Mucosa of stomach (tissue), 1 donor: ENCODE measurements around the gene FAM209B.
"Not testable (repeated sequence)": the region's sequence is repeated elsewhere in the genome, so short reads cannot be mapped to it uniquely, and the experiment has no call there.

Source experiments
- H3K27me3 ChIP-seq: one replicate; pipeline ENCODE4 v1.7.0; 2013; ENCODE audit warnings: mild to moderate bottlenecking, low read length; ENCODE audit not compliant: control insufficient read depth, insufficient read depth
- H3K36me3 ChIP-seq: one replicate; pipeline ENCODE4 v1.7.0; 2013; ENCODE audit warnings: low read length; ENCODE audit not compliant: control insufficient read depth, insufficient read depth
- H3K4me1 ChIP-seq: one replicate; pipeline ENCODE4 v1.7.0; 2013; ENCODE audit warnings: mild to moderate bottlenecking, low read length; ENCODE audit not compliant: control insufficient read depth, insufficient read depth
- H3K4me3 ChIP-seq: one replicate; pipeline ENCODE4 v1.7.0; 2013; ENCODE audit warnings: low read length
- H3K9ac ChIP-seq: one replicate; pipeline ENCODE4 v1.7.0; 2013; ENCODE audit warnings: mild to moderate bottlenecking, low read length, moderate library complexity
- H3K9me3 ChIP-seq: one replicate; pipeline ENCODE4 v1.7.0; 2013; ENCODE audit warnings: mild to moderate bottlenecking, low read length, moderate library complexity; ENCODE audit not compliant: control insufficient read depth
- donor health status: Pancreatic carcinoma.

FAM209B gene

DNA sequence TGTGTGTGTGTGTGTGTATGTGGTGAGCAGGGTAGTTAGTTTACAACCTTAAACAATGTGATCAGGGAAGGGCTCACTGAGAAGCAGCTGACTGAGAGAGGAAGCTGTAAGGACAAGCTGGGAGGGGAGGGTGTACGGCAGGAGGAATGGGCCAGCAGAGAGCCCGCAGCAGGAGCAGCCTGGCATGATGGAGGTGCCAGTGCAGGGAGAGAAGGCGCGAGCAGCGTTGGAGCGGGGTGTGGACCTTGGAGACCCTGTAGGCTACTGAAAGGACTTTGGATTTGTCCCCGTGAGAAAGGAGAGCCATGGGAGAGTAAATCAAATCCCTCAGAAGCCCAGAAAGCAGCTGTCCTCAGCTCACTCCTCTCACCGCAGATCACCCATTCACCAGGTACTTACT lies 18.5 kb downstream of the FAM209B start:
- Histone ChIP-seq H3K36me3 (no peaks in the 10 kb centered on the region), H3K27me3 (no peaks in the 10 kb centered on the region), H3K4me3 (no peak overlapping the region), H3K9ac (no peak overlapping the region), H3K9me3 (no peaks in the 10 kb centered on the region), H3K4me1 (no peaks in the 10 kb centered on the region)

DNA sequence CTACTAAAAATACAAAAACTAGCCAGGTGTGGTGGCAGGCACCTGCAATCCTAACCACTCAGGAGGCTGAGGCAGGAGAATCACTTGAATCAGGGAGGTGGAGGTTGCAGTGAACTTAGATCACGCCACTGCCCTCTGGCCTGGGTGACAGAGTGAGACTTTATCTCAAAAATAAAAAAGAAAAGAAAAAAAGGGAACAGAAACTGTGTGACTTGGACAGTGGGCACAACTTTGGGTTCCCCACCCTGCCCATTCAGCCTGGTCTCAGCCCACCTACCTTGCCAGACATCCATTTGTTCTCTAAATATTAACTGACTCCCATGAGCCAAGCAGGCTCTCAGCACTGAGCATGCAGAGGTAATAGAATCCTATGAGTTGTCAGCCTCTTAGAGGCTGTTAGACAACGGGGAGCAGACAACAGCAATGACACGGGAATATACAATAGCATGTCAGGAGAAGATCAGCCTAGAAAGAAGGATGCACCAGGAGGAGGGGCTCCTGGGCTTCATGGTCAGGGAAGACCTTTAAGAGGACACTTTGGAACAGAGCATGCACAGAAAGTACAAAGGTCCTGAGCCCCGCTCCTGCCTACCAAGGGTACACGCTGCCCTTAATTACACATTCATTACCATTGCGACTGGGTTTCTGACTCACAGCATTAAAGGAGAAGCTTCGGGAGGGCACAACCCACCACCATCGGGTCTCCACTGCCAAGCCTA lies 20.0 kb downstream of the FAM209B start:
- H3K4me1 ChIP-seq: no peaks in the 10 kb centered on the region
- no peak overlapping the region for H3K4me3 ChIP-seq
- H3K9ac ChIP-seq: no peak overlapping the region
- H3K27me3 ChIP-seq: no peaks in the 10 kb centered on the region
- H3K9me3 ChIP-seq: no peaks in the 10 kb centered on the region
- H3K36me3 ChIP-seq: no peaks in the 10 kb centered on the region

DNA sequence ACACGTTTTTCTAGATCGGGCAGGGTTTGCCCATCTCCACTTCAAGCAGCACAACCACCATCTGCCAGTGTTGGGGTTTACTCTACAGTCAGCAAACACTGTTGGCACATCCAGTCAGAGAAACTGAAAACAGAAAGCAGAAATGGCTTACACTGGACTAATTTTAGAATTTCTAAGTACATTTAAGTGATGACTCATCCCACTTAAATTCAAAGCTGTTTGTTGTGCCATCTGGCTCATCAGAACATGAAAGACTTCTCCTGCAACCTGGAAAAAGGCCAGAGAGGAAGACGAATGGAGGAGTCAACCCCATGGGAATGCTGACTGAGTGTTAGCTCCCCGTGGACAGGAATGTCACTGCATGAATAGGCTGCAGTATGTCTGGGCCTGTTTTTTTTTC lies 21.8 kb downstream of the FAM209B start:
- H3K4me1 ChIP-seq: no peaks in the 10 kb centered on the region
- H3K36me3 ChIP-seq: no peaks in the 10 kb centered on the region
- no peak overlapping the region for H3K4me3 ChIP-seq
- no peak overlapping the region for H3K9ac ChIP-seq
- H3K27me3 ChIP-seq: no peaks in the 10 kb centered on the region
- no peaks in the 10 kb centered on the region for H3K9me3 ChIP-seq

DNA sequence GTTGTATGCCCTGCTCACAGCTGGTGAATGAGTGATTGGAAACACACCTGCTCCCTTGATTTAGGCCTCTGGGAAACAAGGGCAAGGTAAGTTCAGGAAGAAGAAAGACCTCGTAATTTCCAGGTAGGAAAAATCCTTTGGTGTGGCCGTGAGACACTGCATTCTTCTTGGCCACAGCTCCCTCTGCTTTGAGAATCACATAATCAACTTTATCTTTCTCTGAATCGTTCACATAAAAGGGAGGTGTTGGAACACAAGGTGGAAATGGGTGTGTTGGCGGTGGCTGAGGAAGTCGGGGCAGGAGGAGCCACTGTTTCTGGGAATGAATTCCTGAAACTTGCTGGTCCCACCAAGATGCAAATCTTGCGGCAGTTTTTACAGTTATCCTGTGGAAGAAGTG lies 25.9 kb downstream of the FAM209B start:
- Histone ChIP-seq H3K36me3 (no peaks in the 10 kb centered on the region), H3K27me3 (no peaks in the 10 kb centered on the region)

DNA sequence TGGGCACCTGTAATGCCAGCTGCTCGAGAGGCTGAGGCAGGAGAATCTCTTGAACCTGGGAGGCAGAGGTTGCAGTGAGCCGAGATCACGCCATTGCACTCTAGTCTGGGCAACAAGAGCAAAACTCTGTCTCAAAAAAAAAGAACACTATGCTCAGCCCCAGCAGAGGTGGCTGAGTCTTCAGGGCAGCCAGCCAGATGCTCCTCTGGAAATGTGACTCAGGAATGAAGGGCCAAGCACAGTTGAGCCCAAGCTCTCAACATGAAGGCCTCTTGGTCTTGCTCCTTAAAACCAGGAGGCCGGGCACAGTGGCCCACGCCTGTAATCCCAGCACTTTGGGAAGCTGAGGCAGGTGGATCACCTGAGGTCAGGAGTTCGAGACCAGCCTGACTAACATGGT lies 31.5 kb downstream of the FAM209B start:
- H3K9me3 ChIP-seq, H3K9ac ChIP-seq, H3K27me3 ChIP-seq, H3K36me3 ChIP-seq, H3K4me1 ChIP-seq, H3K4me3 ChIP-seq: not testable (repeated sequence)

More for the DNA sequence above, 25.9 kb downstream of the FAM209B start:
- Histone ChIP-seq H3K9me3 (no peaks in the 10 kb centered on the region), H3K4me3 (no peak overlapping the region), H3K9ac (no peak overlapping the region), H3K4me1 (no peaks in the 10 kb centered on the region)

DNA sequence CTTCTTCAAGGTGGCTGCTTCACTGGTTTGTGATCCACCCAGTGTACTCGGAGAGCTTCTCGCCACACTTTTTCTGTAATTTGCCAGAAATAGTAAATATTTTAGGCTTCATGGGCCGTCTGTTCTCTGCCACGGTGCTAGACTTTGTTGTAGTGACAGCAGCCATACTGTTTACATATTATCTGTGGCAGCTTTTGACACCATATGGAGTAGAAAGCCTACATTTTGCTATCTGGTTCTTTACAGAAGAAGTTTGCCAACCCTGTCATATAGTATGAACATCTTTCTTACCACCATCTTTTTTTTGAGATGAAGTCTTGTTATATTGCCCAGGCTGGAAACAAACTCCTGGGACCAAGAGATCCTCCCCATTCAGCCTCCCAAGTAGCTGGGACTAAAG lies 32.5 kb downstream of the FAM209B start:
- Histone ChIP-seq H3K27me3 (no peaks in the 10 kb centered on the region), H3K9ac (no peak overlapping the region), H3K9me3 (no peaks in the 10 kb centered on the region), H3K4me3 (no peak overlapping the region), H3K36me3 (no peaks in the 10 kb centered on the region), H3K4me1 (no peaks in the 10 kb centered on the region)

DNA sequence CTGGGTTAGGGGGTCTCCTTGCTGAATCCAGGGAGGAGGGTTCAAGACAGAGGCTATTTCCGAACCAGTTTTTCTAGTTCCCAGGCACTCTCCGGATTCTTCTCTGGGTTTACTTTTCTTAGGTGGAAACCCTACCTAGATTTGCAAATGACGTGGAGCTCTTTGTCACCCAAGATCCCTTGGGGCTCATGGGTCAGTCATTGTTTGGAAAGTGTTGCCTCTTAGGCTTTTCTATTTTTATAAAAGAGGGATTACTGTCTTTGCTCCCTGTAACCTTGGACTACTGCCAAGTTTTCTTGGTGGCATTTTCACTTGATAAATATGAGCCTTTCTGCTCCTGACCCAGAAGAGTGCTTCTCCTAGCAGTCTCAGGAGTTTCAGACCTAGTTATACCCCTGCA lies 33.6 kb downstream of the FAM209B start:
- Histone ChIP-seq H3K4me1 (no peaks in the 10 kb centered on the region), H3K4me3 (no peak overlapping the region), H3K27me3 (no peaks in the 10 kb centered on the region), H3K36me3 (no peaks in the 10 kb centered on the region), H3K9ac (no peak overlapping the region), H3K9me3 (no peaks in the 10 kb centered on the region)

DNA sequence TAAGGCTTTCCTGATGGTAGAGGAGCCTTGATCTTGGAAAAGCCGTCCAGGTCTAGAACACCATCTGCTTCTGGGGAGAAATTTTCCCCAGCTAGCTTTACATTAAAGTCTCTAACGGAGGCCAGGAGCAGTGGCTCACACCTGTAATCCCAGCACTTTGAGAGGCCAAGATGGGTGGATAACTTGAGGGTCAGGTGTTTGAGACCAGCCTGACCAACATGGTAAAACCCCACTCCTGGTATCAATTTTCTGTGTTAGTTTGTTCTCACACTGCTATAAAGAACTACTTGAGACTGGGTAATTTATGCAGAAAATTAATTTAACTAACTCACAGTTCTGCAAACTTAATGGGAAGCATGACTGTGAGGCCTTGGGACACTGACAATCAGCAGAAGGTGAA lies 37.8 kb downstream of the FAM209B start:
- no peak overlapping the region for H3K4me3 ChIP-seq
- H3K4me1 ChIP-seq: no peaks in the 10 kb centered on the region
- no peaks in the 10 kb centered on the region for H3K9me3 ChIP-seq
- H3K9ac ChIP-seq: no peak overlapping the region
- H3K36me3 ChIP-seq: no peaks in the 10 kb centered on the region
- no peaks in the 10 kb centered on the region for H3K27me3 ChIP-seq

DNA sequence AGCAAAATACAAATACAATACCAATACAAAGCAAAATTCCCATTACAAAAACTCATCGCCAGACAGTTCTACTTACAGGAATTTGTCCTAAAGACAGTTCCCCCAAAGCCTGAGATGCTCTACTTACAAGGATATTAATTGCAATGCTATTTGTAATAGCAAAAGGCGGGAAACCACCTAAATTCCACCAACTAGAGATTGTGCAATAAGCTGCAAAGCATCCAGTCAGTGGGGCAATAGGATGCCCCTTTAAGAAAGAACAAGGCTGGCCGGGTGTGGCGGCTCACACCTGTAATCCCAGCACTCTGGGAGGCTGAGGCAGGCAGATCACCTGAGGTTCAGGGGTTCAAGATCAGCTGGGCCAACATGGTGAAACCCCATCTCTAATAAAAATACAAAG lies 39.1 kb downstream of the FAM209B start:
- H3K4me1 ChIP-seq: no peaks in the 10 kb centered on the region
- no peak overlapping the region for H3K4me3 ChIP-seq
- H3K27me3 ChIP-seq: no peaks in the 10 kb centered on the region
- H3K9ac ChIP-seq: no peak overlapping the region
- no peaks in the 10 kb centered on the region for H3K9me3 ChIP-seq
- H3K36me3 ChIP-seq: no peaks in the 10 kb centered on the region

DNA sequence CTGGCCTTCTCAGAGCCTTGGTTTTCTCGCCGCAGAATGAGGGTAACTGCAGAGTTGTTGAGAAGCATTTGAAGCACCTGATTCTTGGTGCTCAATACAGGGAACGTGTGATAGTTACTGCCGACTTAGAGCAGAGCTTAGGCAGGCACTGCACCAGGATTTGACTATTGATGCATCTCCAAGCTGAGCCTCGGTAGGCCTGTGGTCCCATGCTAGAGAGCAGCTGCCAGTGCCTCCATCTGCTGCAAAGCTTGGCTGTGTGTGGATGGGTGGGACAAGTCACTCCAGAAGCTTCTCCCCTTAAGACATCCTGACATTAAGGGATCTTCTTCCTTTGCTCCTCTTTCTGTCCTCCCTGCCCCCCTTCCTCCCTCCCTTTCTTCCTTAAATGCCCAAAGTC lies 40.9 kb downstream of the FAM209B start:
- no peaks in the 10 kb centered on the region for H3K9me3 ChIP-seq
- no peak overlapping the region for H3K4me3 ChIP-seq
- H3K27me3 ChIP-seq: no peaks in the 10 kb centered on the region
- H3K36me3 ChIP-seq: no peaks in the 10 kb centered on the region
- H3K9ac ChIP-seq: no peak overlapping the region
- no peaks in the 10 kb centered on the region for H3K4me1 ChIP-seq

DNA sequence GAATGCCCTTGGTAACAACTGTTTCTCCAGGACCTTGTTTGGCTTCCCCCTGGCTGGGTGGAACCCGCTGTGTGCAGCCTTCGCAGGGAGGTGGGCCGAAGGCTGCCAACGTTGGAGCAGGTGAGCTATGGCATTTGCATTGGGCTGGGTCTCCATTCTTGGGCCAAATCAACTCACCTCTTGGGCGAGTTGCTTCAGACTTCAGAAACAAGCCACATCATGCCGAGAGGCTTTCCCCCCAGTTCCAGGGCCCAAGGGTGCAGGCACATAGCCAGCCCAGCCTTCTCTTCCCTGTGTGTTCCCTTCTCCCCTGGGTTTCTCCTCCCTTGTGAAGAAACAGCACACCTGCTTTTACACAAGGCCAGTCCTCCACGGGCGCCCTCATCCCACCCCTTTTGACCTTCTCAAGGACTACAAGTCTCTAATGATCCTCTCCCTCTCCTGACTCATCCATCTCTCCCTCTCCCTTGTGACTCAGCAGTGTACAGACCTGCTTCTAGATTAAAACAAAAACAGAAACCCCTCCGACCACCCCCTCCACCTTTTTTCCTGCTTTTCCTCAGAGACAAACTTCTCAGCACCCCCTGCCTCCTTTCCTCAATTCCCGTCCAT lies 41.6 kb downstream of the FAM209B start:
- H3K27me3 ChIP-seq: no peaks in the 10 kb centered on the region
- no peaks in the 10 kb centered on the region for H3K9me3 ChIP-seq
- H3K36me3 ChIP-seq: no peaks in the 10 kb centered on the region
- no peak overlapping the region for H3K4me3 ChIP-seq
- H3K9ac ChIP-seq: no peak overlapping the region
- H3K4me1 ChIP-seq: no peaks in the 10 kb centered on the region

DNA sequence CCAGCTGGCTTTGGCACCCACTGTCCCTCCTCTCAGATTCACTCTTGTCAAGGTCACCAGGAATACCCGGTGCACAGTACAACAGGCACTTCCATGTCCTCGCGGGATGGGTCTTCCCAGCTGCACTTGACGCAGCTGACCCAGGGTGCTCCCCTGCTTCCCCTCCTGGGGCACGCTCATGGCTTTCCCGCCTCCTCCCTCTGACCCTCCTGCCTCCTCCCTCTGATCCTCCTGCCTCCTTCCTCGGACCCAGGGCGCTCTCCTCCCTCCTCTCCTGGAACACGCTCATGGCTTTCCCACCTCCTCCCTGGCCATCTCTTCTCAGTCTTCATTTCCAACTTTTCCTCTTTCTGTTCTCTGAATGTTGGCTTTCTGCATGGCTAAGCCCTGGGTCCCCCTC lies 42.1 kb downstream of the FAM209B start:
- H3K4me1 ChIP-seq: no peaks in the 10 kb centered on the region
- no peak overlapping the region for H3K4me3 ChIP-seq
- H3K27me3 ChIP-seq: no peaks in the 10 kb centered on the region
- no peaks in the 10 kb centered on the region for H3K9me3 ChIP-seq
- H3K9ac ChIP-seq: no peak overlapping the region
- no peaks in the 10 kb centered on the region for H3K36me3 ChIP-seq

DNA sequence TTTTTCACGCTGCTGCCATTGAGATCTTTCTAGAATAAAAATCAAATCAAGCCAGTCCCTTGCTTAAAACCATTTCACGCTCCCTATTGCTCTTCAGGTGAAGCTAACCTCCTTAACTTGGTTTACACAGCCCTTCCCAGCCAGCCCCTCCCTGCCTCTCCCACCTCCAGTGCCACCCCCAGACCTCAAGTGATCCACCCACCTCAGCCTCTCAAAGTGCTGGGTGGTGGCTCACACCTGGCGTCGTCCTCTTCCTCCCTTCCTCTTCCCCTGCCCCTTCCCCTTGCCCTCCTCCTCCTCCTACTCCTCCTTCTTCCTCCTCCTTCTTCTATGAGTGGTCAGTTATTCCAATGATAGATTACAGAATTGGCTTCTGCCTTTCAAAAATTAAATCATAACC lies 42.9 kb downstream of the FAM209B start:
- Histone ChIP-seq H3K27me3 (no peaks in the 10 kb centered on the region), H3K4me1 (no peaks in the 10 kb centered on the region), H3K9me3 (no peaks in the 10 kb centered on the region), H3K9ac (no peak overlapping the region), H3K4me3 (no peak overlapping the region), H3K36me3 (no peaks in the 10 kb centered on the region)
